ENCODE results near the gene TADA2A. TPM values are rescaled to one million over a fixed set of nuclear protein-coding genes. Genes with fewer than 3 reads are reported as not detected.

The TADA2A gene
- total and polyA plus RNA-seq, 2 of the 8 experiments (the other 6 are each of a cell fraction or from before 2014, with no cell fraction given), result 8.4 to 18.5 TPM

DNA sequence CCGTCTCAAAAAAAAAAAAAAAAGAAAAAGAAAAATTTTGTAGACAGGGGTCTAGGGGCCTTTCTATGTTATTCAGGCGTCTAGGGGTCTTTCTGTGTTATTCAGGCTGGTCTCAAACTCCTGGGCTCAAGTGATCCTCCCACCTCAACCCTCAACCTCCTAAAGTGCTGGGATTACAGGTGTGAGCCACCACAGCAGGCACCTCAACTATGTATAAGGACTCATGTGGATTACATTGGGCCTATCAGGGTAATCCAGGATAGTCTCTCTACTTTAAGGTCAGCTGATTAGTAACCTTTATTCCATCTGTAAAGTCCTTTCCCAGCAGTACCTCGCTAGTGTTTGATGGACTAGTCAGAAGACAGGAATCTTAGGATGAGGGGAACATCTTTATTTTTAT is 22.4 kb downstream of the TADA2A start (continued):
- TF ChIP-seq, protein P1, sequence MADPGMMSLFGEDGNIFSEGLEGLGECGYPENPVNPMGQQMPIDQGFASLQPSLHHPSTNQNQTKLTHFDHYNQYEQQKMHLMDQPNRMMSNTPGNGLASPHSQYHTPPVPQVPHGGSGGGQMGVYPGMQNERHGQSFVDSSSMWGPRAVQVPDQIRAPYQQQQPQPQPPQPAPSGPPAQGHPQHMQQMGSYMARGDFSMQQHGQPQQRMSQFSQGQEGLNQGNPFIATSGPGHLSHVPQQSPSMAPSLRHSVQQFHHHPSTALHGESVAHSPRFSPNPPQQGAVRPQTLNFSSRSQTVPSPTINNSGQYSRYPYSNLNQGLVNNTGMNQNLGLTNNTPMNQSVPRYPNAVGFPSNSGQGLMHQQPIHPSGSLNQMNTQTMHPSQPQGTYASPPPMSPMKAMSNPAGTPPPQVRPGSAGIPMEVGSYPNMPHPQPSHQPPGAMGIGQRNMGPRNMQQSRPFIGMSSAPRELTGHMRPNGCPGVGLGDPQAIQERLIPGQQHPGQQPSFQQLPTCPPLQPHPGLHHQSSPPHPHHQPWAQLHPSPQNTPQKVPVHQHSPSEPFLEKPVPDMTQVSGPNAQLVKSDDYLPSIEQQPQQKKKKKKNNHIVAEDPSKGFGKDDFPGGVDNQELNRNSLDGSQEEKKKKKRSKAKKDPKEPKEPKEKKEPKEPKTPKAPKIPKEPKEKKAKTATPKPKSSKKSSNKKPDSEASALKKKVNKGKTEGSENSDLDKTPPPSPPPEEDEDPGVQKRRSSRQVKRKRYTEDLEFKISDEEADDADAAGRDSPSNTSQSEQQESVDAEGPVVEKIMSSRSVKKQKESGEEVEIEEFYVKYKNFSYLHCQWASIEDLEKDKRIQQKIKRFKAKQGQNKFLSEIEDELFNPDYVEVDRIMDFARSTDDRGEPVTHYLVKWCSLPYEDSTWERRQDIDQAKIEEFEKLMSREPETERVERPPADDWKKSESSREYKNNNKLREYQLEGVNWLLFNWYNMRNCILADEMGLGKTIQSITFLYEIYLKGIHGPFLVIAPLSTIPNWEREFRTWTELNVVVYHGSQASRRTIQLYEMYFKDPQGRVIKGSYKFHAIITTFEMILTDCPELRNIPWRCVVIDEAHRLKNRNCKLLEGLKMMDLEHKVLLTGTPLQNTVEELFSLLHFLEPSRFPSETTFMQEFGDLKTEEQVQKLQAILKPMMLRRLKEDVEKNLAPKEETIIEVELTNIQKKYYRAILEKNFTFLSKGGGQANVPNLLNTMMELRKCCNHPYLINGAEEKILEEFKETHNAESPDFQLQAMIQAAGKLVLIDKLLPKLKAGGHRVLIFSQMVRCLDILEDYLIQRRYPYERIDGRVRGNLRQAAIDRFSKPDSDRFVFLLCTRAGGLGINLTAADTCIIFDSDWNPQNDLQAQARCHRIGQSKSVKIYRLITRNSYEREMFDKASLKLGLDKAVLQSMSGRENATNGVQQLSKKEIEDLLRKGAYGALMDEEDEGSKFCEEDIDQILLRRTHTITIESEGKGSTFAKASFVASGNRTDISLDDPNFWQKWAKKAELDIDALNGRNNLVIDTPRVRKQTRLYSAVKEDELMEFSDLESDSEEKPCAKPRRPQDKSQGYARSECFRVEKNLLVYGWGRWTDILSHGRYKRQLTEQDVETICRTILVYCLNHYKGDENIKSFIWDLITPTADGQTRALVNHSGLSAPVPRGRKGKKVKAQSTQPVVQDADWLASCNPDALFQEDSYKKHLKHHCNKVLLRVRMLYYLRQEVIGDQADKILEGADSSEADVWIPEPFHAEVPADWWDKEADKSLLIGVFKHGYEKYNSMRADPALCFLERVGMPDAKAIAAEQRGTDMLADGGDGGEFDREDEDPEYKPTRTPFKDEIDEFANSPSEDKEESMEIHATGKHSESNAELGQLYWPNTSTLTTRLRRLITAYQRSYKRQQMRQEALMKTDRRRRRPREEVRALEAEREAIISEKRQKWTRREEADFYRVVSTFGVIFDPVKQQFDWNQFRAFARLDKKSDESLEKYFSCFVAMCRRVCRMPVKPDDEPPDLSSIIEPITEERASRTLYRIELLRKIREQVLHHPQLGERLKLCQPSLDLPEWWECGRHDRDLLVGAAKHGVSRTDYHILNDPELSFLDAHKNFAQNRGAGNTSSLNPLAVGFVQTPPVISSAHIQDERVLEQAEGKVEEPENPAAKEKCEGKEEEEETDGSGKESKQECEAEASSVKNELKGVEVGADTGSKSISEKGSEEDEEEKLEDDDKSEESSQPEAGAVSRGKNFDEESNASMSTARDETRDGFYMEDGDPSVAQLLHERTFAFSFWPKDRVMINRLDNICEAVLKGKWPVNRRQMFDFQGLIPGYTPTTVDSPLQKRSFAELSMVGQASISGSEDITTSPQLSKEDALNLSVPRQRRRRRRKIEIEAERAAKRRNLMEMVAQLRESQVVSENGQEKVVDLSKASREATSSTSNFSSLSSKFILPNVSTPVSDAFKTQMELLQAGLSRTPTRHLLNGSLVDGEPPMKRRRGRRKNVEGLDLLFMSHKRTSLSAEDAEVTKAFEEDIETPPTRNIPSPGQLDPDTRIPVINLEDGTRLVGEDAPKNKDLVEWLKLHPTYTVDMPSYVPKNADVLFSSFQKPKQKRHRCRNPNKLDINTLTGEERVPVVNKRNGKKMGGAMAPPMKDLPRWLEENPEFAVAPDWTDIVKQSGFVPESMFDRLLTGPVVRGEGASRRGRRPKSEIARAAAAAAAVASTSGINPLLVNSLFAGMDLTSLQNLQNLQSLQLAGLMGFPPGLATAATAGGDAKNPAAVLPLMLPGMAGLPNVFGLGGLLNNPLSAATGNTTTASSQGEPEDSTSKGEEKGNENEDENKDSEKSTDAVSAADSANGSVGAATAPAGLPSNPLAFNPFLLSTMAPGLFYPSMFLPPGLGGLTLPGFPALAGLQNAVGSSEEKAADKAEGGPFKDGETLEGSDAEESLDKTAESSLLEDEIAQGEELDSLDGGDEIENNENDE (IDR thresholded peaks at IDR 0.05; ENCODE audit: insufficient replicate concordance, low read length), result no peak
- TF ChIP-seq PHF8 (conservative IDR thresholded peaks at IDR 0.05; ENCODE audit: low read depth, low read length) (no peak), RXRA (IDR thresholded peaks at IDR 0.05; ENCODE audit: insufficient read depth, low read depth, low read length) (no peak), POLR2A (IDR thresholded peaks at IDR 0.05; ENCODE audit: control extremely low read depth in 1 of 2, low read depth in 2 of 2, low read length in 2 of 2) (no peak), JUND (IDR thresholded peaks at IDR 0.05; ENCODE audit: low read length) (no peak), SAP30 (IDR thresholded peaks at IDR 0.05; ENCODE audit: insufficient read depth, insufficient replicate concordance, low read length) (no peak), SIN3A (conservative IDR thresholded peaks at IDR 0.05 in 1 of 2, IDR thresholded peaks at IDR 0.05 in 1 of 2; ENCODE audit: low read depth in 1 of 2, low read length in 2 of 2) (no peak)
